Stimulated activated CD4-positive, alpha-beta T cell treated with anti-CD3 and anti-CD28 coated beads, Interleukin-4, amount 100 ng/mL, for 48 hours (primary cell): ENCODE results near the gene MTAP.

Experiments used
- DNase-seq, 2 donors: peaks; one replicate each; pipeline ENCODE4 v3.0.0-alpha.2; 2020; ENCODE audit warnings: low read depth in 2 of 2

The MTAP gene

GRCh38 chr9:21969011-21969940, 166.8 kb downstream of the MTAP start:
- DNase-seq: no peak

- no peak for DNase-seq
Observed at GRCh38 chr9:21969951-21970799, 167.7 kb downstream of the MTAP start.

- DNase-seq: no peak
Observed at GRCh38 chr9:21970800-21971640, 168.6 kb downstream of the MTAP start.

GRCh38 chr9:21972361-21972760, 169.9 kb downstream of the MTAP start:
- DNase-seq: no peak

- DNase-seq: no peak
Observed at GRCh38 chr9:21974343-21974721, 171.9 kb downstream of the MTAP start.

GRCh38 chr9:21974722-21975409, 172.4 kb downstream of the MTAP start:
- DNase-seq: peak; percentile 26 to 31

GRCh38 chr9:21976334-21976875, 174.0 kb downstream of the MTAP start:
- DNase-seq: no peak

GRCh38 chr9:21982391-21982790, 180.0 kb downstream of the MTAP start:
- DNase-seq: no peak

GRCh38 chr9:21982861-21983560, 180.6 kb downstream of the MTAP start:
- no peak for DNase-seq

- DNase-seq: no peak
Observed at GRCh38 chr9:21983561-21983935, 181.1 kb downstream of the MTAP start.

GRCh38 chr9:21984101-21984500, 181.7 kb downstream of the MTAP start:
- no peak for DNase-seq

- no peak for DNase-seq
Observed at GRCh38 chr9:21985964-21986667, 183.7 kb downstream of the MTAP start.
